ENCODE results near the gene RO60.

RO60 gene

GRCh38 chr1:193108471-193108870 lies 49.1 kb downstream of the RO60 start:
- DNase-seq (ENCODE audit: low read depth) = no peak
